Measurements from ENCODE around the gene FAM47E.
A peak's percentile ranks its signal among the peaks of the same experiment; 100 is the strongest.
"Not testable (repeated sequence)": the region's sequence is repeated elsewhere in the genome, so short reads cannot be mapped to it uniquely, and the experiment has no call there.

Gene FAM47E

GRCh38 chr4:76272582-76272981 lies 21.1 kb downstream of the FAM47E start:
- peaks cover 39% of the 10 kb centered on the region for H3K27me3 Mint-ChIP-seq
- H3K9me3 Mint-ChIP-seq = no peaks in the 10 kb centered on the region
- DNase-seq (no peak), ATAC-seq (no peak)
- no peaks in the 10 kb centered on the region for H3K4me1 Mint-ChIP-seq
- no peak overlapping the region for H3K4me3 Mint-ChIP-seq
- no peak overlapping the region for H3K27ac Mint-ChIP-seq

- Mint-ChIP-seq H3K27me3 (peaks cover 40% of the 10 kb centered on the region), H3K9me3 (no peaks in the 10 kb centered on the region), H3K4me3 (no peak overlapping the region), H3K4me1 (no peaks in the 10 kb centered on the region), H3K27ac (no peak overlapping the region)
- ATAC-seq (no peak), DNase-seq (no peak)
These were observed 21.5 kb downstream of the FAM47E start for GRCh38 chr4:76272999-76273398.

- Mint-ChIP-seq H3K27me3 (peaks cover 37% of the 10 kb centered on the region), H3K4me3 (no peak overlapping the region), H3K27ac (no peak overlapping the region), H3K4me1 (no peaks in the 10 kb centered on the region), H3K9me3 (no peaks in the 10 kb centered on the region)
- no peak for ATAC-seq
- DNase-seq = no peak
These were observed 24.1 kb downstream of the FAM47E start for GRCh38 chr4:76275486-76276124.

- no peak for DNase-seq
- Mint-ChIP-seq H3K9me3 (no peaks in the 10 kb centered on the region), H3K27ac (no peak overlapping the region), H3K4me1 (no peaks in the 10 kb centered on the region), H3K27me3 (peaks cover 31% of the 10 kb centered on the region), H3K4me3 (no peak overlapping the region)
- no peak for ATAC-seq
These were observed 25.3 kb downstream of the FAM47E start for GRCh38 chr4:76276813-76277212.

GRCh38 chr4:76277667-76278066 lies 26.1 kb downstream of the FAM47E start:
- Mint-ChIP-seq H3K27ac (no peak overlapping the region), H3K4me1 (no peaks in the 10 kb centered on the region), H3K9me3 (no peaks in the 10 kb centered on the region), H3K27me3 (peaks cover 31% of the 10 kb centered on the region), H3K4me3 (no peak overlapping the region)
- DNase-seq (no peak), ATAC-seq (no peak)

- no peak overlapping the region for H3K4me3 Mint-ChIP-seq
- no peaks in the 10 kb centered on the region for H3K9me3 Mint-ChIP-seq
- ATAC-seq (no peak), DNase-seq (no peak)
- no peaks in the 10 kb centered on the region for H3K4me1 Mint-ChIP-seq
- H3K27me3 Mint-ChIP-seq = peaks cover 31% of the 10 kb centered on the region
- H3K27ac Mint-ChIP-seq = no peak overlapping the region
These were observed 27.1 kb downstream of the FAM47E start for GRCh38 chr4:76278583-76278982.

- Mint-ChIP-seq H3K27ac (no peak overlapping the region), H3K4me1 (no peaks in the 10 kb centered on the region), H3K27me3 (peaks cover 31% of the 10 kb centered on the region), H3K4me3 (no peak overlapping the region), H3K9me3 (no peaks in the 10 kb centered on the region)
- ATAC-seq = peak; percentile 76
- DNase-seq = peak in 1 of 2 donors; percentile 20
These were observed 27.9 kb downstream of the FAM47E start for GRCh38 chr4:76279462-76279861.

GRCh38 chr4:76280488-76281441 lies 29.2 kb downstream of the FAM47E start:
- no peaks in the 10 kb centered on the region for H3K4me1 Mint-ChIP-seq
- ATAC-seq (peak; percentile 15), DNase-seq (no peak)
- peaks cover 19% of the 10 kb centered on the region for H3K27me3 Mint-ChIP-seq
- H3K9me3 Mint-ChIP-seq = no peaks in the 10 kb centered on the region
- no peak overlapping the region for H3K27ac Mint-ChIP-seq
- H3K4me3 Mint-ChIP-seq = no peak overlapping the region

GRCh38 chr4:76281594-76281993 lies 30.1 kb downstream of the FAM47E start:
- H3K27ac Mint-ChIP-seq, ATAC-seq, H3K9me3 Mint-ChIP-seq, DNase-seq, H3K4me1 Mint-ChIP-seq, H3K4me3 Mint-ChIP-seq: not testable (repeated sequence)
- H3K27me3 Mint-ChIP-seq = peaks cover 11% of the 10 kb centered on the region

GRCh38 chr4:76282941-76283689 lies 31.6 kb downstream of the FAM47E start:
- Mint-ChIP-seq H3K4me3 (no peak overlapping the region), H3K9me3 (peaks cover 0 to 9% of the 10 kb centered on the region in 2 donors), H3K4me1 (no peaks in the 10 kb centered on the region)

GRCh38 chr4:76283900-76284299 lies 32.4 kb downstream of the FAM47E start:
- no peaks in the 10 kb centered on the region for H3K27me3 Mint-ChIP-seq
- no peak overlapping the region for H3K4me3 Mint-ChIP-seq
- ATAC-seq (no peak), DNase-seq (no peak)
- H3K27ac Mint-ChIP-seq = no peak overlapping the region
- H3K9me3 Mint-ChIP-seq = peaks cover 0 to 9% of the 10 kb centered on the region in 2 donors
- H3K4me1 Mint-ChIP-seq = no peaks in the 10 kb centered on the region

More at GRCh38 chr4:76282941-76283689, 31.6 kb downstream of the FAM47E start:
- Mint-ChIP-seq H3K27ac (no peak overlapping the region), H3K27me3 (no peaks in the 10 kb centered on the region)
- ATAC-seq = no peak
- DNase-seq = no peak

- ATAC-seq, H3K4me3 Mint-ChIP-seq, H3K4me1 Mint-ChIP-seq, H3K27ac Mint-ChIP-seq, DNase-seq, H3K9me3 Mint-ChIP-seq, H3K27me3 Mint-ChIP-seq: not testable (repeated sequence)
These were observed 36.3 kb downstream of the FAM47E start for GRCh38 chr4:76287811-76288210.

GRCh38 chr4:76292730-76293129 lies 41.2 kb downstream of the FAM47E start:
- H3K27me3 Mint-ChIP-seq = peaks cover 14% of the 10 kb centered on the region
- H3K27ac Mint-ChIP-seq = no peak overlapping the region
- DNase-seq = no peak
- no peak for ATAC-seq
- H3K4me1 Mint-ChIP-seq = no peaks in the 10 kb centered on the region
- H3K4me3 Mint-ChIP-seq = no peak overlapping the region
- peaks cover 12 to 19% of the 10 kb centered on the region in 2 donors for H3K9me3 Mint-ChIP-seq

- no peak overlapping the region for H3K4me3 Mint-ChIP-seq
- ATAC-seq = no peak
These were observed 42.3 kb downstream of the FAM47E start for GRCh38 chr4:76293772-76294171.

GRCh38 chr4:76296286-76296820 lies 44.8 kb downstream of the FAM47E start:
- H3K4me3 Mint-ChIP-seq = no peak overlapping the region
- peaks cover 8% of the 10 kb centered on the region for H3K4me1 Mint-ChIP-seq
- H3K9me3 Mint-ChIP-seq = peaks cover 20 to 29% of the 10 kb centered on the region in 2 donors
- DNase-seq (no peak), ATAC-seq (no peak)
- no peak overlapping the region for H3K27ac Mint-ChIP-seq
- peaks cover 14% of the 10 kb centered on the region for H3K27me3 Mint-ChIP-seq

More at GRCh38 chr4:76293772-76294171, 42.3 kb downstream of the FAM47E start:
- Mint-ChIP-seq H3K4me1 (no peaks in the 10 kb centered on the region), H3K9me3 (peaks cover 17 to 29% of the 10 kb centered on the region in 2 donors), H3K27me3 (peaks cover 14% of the 10 kb centered on the region), H3K27ac (no peak overlapping the region)
- no peak for DNase-seq

Measured in stimulated activated naive CD8-positive, alpha-beta T cell treated with anti-CD3 and anti-CD28 coated beads, Interleukin-15, amount 100 ng/mL, for 72 hours (primary cell).